ENCODE results near the gene REEP5.
"Not testable (repeated sequence)": the region's sequence is repeated elsewhere in the genome, so short reads cannot be mapped to it uniquely, and the experiment has no call there.

REEP5 gene

DNA sequence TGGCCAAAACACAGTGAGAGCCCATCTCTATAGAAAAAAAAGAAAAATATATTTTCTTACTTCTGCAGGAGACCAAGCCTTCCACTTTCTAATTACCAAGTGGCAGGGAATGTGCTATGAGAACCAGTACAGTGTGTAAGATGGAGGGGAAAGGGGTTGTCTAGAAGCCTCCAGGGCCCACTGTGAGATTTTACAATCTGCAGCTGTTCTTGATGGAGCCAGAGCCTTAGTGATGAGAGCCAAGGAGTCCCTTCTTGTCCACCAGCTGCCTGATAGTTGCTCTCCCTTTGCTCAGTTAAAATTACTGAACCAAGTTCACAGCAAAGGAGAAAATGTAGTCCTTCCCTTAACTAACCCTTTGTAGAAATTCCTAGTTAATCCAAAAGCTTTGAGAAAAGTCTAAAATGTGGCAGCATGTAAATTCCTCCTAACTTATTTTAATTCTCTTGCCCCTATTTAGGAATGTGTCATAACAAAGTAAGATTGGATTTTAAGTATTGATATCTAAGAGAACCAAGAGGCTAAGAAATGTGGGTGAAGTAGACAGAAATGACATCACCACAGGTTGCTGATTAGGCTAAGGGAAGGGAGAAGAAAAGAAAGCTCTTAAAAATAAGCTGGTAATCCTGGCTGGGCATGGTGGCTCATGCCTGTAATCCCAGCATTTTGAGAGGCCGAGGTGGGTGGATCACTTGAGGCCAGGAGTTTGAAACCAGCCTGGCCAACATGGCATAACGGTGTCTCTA, 41.6 kb downstream of the REEP5 start:
- DNase-seq = no peak

DNA sequence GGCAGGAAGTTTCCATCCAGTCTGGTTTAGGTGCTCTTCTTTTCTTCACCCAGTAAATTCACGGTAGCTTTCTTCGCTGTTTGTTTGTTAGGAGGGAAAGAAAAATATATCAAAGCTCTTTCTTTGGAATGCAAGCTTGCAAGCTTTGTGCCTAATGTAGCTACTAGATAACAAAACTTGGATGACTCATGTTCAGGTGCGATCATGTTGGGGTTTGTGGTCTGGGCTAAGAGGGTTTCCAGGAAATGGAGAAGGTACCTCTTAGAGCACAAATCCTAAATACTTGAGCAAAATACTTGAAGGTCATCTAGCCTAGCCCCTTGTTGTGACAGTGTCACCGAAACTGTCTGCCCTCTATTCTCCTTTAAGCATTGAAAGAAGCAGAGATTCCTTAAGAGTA, 43.3 kb downstream of the REEP5 start:
- DNase-seq = peak; percentile 82

DNA sequence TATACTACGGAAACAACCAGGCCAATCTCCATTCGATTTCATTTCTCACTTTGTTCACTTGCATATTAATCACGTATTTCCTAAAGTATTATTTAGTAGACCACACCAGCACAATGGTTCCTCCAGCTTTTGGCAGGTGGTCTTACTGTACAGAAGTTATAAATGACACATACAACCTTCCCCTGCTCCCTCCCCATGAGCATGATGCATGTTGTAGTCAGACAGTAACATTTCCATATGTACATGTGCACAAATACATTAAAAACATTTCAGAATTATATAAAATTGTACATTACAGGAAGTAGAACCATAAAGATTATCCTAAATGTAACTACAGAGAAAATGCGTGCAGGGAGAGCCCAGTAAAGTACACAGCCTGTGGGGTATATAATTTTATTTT, 43.9 kb downstream of the REEP5 start:
- no peak for DNase-seq

DNA sequence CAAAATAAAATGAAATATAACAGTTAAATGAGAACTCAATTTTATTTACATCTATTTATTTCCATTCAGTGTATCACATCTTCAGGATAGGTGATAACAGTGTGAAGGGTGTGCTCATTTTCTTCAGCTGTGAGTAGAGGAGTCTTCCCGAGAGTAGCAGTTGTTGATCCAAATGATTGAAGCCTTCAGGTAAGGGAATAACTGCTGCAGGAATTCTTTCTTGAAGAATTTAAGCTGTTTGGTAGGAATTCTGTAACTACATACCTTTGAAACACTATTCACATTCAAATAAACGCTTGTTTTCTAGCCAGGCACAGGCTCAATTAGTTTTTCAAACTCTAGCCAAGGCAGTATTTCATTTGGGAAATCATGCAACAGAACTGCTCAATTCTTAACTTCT, 45.7 kb downstream of the REEP5 start:
- no peak for DNase-seq

DNA sequence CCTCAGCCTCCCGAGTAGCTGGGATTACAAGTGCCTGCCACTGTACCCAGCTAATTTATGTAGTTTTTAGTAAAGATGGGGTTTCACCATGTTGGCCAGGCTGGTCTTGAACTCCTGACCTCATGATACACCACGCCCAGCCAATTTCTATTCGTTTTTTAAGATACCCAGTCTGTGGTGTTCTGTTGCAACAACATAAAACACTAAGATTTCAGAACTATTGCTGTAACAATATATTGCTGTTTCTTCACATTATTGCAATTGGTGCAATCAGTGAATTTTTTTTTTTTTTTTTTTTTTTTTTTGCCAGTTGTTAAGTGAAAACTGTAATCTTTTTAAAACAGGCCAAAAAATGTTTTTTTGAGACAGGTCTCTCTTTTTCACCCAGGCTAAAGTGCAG, 51.1 kb downstream of the REEP5 start:
- DNase-seq = no peak

DNA sequence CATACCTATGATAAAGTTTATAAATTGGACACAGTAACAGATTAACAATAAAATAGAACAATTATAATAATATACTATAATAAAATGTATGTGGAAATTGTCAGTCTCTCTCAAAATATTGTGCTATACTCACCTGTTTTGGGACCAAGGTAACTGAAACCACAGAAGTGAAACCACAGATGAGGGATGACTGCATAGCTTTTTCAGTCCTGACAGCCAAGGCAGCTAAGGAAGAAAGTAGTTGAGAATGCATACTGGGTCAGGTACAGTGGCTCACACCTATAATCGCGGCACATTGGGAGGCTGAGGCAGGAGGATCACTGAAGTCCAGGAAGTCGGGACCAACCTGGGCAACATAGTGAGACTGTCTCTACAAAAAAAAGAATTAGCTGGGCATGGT, 52.1 kb downstream of the REEP5 start:
- no peak for DNase-seq

DNA sequence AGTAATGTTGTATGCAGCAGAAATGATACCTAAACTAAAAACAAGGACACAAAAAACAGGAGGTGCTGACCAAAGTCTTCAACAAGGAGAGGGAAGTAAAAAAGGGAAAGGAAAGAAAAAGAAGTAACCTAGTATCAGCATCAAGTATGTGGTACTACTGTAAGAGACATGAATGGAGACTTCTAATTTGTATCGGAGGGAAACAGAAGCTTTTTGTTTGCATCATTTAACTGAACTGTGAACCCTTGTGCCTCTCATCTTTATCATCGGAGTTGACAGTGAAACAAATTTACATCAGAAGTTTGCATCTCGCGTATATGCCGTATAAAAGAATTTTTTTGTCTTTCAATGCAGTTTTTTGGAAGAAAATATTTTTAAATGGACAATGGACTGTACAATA, 54.6 kb downstream of the REEP5 start:
- DNase-seq = no peak

DNA sequence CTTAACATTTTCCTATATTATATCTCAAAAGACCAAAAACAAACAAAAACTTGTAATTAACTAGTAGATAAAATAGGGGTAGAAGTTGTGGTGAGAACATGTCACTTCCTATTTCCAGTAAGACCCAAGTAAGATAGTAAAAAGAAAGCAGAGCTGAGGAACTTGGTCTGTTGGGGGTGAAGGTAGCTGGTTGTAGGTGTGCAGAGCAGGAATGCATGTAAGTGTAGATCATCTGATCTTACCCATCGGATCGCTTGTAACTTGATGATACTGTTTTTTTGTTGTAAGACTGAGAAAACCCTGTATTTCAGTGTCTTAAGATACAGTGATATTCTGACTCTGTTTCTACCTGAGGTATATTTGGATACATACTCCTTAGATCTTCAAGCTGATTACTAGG, 55.3 kb downstream of the REEP5 start:
- DNase-seq = no peak

DNA sequence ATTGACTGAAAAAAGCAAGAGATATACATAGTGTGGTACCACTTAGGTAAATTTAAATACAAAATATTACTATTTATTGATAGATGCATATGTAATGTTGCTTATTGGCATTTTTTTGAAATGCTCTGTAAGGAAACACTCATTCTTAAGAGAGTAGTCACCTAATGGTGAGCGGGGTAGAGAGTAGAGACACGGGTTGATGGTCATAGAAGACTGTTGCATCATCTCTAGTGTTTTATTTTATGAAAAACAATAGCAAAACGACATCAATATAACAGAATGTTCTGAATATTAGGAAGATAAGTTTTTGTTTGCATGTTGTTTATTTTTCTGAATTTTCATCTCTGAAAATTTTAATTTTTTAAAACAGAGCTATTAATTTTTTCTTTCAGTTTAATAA, 56.9 kb downstream of the REEP5 start:
- DNase-seq = no peak

DNA sequence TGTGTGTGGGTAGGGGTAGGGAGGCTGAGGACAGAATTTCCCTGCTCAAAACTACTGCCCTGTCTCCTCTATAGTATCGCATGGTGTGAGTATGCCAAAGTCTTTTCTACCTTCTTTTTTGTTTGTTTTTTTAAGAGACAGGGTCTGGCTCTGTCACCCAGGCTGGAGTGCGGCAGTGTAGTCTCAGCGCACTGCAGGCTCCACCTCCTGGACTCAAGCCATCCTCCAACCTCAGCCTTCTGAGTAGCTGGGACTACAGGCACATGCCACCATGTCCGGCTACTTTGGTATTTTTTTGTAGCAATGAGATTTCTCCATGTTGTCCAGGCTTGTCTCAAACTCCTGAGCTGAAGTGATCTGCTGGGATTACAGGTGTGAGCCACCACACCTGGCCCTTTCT, 58.5 kb downstream of the REEP5 start:
- DNase-seq = no peak

DNA sequence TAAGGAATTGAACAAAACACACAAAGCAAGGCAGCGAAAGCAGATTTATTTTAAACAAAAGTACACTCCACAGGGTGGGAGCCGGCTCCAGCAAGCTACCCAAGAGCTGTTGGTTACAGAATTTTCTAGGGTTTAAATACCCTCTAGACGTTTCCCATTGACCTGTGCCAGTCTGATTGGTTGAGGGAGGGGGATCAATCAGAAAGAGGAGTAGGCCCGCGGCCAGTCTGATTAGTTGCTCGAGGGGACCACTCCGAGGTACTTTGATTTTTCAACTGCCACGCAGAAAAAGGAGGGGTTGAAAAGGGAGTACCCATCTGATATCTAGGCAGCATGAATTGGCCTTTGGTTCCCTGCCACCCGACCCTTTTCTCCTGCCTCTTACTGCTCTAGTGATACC, 59.9 kb downstream of the REEP5 start:
- DNase-seq = no peak

DNA sequence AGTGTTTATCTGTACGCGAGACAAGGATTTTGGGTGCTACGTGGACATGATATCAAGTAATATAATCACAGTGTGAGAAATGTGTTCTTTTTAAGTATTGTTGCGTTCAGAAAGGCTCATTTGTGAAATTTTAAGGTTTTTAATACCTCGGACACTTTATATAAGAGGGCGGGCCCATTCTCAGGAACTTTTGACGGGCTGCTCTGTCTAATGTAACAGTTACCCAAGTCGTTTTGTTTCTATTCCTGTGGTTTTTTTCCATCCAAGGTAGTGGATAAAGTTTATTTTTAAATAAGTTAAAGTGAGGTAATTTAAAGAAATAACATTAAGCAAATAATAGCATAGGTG, 60.4 kb downstream of the REEP5 start:
- no peak for DNase-seq

DNA sequence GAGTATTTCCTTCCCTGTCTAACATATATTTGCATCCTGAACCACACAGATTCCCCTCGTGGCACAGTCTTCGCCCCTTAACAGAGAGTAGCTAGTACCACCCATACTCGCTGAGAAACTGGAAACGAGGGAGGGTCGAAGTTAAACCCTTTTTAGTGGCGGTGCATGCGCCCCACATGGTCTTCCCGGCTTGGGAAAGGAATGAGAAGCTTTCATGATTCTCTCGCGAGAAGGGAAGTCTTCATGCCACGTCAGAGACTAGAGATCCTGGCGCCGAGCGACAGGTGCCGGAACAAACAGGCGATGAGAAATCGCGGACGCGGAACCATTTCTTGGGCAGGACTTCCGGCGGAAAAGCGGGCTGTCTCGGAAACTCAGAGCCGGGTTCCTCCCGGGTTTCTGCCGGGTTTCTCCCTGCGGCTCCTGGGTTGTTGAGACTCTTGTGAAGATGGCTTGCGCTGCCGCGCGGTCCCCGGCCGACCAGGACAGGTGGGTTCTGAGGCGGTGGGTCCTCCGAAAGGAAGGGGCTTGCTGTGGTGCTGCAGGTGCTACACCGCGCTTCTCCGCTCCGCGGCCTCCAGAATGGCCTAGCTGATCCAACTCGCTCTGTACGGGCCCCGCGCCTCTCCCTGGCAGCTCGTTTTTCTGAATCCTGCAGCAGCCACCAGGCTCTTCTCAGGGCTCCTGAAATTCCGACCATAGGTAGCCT, 60.9 kb downstream of the REEP5 start, which contains the start of gene SRP19:
TSS of gene SRP19 (plus strand) at position 359 of the 709 bp plus-strand sequence. CDS start at position 449, 90 bp downstream.
- peak; percentile 97 for DNase-seq

DNA sequence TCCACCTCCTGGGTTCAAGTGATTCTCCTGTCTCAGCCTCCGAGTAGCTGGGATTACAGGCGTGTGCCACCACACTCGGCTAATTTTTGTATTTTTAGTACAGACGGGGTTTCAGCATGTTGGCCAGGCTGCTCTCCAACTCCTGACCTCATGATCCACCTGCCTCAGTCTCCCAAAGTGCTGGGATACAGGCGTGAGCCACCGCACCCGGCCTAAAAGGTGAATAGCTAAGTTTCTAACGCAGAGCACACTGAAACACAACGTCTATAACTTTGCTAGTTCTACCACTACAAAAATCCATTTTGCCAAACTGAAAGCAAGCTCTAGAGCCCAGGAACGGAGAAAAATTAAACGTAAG, 61.5 kb downstream of the REEP5 start:
- not testable (repeated sequence) for DNase-seq

DNA sequence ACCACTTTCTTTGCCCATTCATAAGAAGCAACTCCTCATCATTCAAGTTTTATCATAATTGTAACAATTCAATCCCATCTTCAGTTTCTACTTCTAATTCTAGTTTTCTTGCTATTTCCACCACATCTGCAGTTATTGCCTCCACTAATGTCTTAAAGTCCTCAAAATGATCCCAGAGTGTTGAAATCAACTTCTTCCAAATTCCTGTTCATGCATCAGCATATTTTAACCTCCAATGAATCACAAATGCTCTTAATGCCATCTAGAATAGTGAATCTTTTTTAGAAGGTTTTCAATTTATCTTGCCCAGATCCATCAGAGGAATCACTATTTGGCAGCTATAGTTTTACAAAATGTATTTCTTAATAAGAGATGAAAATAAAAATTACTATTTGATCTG, 64.2 kb downstream of the REEP5 start:
- no peak for DNase-seq

DNA sequence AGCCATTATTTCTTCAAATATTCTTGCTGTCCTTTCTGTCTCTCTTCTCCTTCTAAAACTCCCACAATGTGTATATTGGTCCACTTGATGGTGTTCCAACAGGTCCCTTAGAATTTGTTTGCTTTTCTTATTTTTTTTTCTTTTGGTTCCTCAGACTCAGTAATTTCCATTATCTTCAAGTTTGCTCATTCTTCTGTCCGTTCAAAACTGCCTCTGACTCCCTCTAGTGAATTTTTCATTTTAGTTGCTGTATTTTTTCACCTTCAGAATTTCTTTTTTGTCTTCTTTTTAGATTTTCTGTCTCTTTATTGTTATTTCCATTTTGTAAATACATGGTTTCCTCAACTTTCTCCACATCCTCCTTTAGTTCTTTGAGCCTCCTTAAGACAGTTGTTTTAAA, 67.4 kb downstream of the REEP5 start:
- no peak for DNase-seq

DNA sequence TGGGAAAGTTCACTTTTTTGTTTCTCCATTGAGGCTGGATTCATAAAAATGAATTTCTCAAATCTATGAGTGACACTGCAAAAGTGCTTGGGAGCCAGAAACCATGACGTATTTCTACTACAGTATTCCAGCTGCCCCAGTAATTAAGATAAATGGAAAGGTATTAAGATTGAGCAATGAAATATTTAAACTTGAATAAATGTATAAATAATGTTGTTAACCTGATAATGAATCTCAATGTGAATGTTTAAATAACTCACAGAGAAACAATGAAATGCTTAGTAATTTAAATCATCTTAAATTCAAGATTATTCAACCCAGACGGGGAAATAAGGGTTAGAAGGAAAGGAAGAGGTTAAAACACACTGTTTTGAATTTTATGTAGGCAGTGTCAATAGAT, 72.1 kb downstream of the REEP5 start:
- DNase-seq = no peak

DNA sequence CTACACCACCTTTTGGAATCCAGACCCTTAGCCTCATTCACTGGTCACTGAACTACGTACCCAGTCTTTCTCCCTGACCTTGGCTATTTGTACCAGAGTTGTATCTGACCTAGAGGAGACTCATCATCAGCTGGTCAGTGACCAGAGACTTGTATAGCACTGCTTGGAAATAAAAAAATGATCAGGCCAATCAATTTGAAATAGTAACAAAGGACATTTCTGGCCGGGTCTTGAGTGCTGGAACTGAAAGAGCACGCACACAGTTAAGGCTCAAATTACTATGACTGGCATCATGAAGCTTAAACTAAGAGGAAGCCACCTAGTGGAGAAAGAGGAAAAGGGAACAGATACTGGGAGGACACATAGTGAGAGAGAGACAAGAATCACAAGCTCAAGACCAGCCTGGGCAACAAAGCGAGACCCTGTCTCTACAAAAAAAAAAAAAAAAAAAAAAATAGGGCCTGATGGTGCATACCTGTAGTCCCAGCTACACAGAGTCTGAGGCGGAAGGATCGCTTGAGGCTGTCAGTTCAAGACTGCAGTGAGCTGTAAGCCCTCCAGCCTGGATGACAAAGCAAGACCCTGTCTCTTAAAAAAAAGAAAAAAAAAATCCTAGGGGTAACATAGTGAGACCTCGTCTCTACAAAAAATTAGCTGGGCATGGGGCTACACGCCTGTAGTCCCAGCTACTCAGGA, 73.8 kb downstream of the REEP5 start:
- no peak for DNase-seq

DNA sequence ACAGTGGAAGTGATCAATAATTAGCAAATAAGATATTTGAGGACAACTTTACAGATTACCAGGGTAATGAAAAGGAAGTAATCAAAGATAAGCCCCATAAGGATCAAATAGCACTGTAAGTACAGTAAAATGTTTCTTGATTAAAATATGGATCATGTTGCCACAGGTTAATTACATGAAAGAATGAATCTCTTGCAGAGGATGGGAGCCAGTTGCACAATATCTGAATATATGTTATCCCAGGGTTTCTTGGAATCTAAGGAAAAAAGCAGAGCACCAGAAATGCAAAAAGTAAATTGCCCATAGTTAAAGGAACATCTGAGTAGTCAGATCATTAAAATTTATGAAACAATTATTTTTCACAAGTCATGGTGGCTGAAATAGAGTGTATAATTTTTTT, 74.7 kb downstream of the REEP5 start:
- no peak for DNase-seq

DNA sequence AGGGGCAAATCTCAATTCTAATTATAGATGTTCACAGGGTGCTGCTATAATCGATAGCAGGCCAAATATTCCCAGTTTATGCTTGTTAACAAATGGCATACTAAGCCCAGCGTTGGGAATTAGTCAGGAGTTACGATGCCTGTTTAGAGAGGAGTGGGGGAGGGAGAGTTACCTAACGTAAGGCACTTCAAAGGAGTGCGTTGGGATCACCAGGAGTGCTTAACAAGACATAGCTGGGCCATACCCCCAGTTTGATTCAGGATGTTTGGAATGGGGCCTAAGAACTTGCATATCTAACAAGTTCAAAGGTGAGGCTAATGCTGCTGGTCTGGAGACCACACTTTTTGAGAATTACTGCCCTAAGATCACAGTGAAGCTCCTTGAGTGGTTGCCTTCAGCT, 75.5 kb downstream of the REEP5 start:
- no peak for DNase-seq

DNA sequence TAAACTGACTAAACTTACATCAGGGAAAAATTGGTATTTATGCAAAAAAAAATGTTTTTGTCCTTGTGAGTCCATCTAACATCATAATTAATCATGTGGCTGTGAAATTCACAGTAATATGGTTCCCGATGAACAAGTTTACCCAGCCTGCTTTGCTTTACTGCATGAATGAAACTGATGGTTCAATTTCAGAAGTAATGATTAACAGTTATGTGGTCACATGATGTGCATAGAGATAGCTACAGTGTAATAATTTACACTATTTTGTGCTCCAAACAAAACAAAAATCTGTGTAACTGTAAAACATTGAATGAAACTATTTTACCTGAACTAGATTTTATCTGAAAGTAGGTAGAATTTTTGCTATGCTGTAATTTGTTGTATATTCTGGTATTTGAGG, 77.5 kb downstream of the REEP5 start:
- no peak for DNase-seq

DNA sequence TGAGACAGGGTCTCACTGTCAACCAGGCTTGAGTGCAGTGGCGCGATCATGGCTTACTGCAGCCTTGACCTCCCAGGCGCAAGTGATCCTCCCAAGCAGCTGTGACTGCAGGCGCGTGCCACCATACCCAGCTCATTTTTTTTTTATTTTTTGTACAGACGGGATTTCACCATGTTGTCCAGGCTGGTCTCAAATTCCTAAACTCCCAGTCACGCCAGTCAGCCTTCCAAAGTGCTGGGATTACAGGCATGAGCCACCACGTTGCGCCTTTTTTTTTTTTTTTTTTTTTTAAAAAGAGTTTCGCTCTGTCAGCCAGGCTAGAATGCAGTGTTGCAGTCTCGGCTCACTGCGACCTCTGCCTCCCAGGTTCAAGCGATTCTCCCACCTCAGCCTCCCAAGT, 88.1 kb downstream of the REEP5 start:
- DNase-seq = no peak

DNA sequence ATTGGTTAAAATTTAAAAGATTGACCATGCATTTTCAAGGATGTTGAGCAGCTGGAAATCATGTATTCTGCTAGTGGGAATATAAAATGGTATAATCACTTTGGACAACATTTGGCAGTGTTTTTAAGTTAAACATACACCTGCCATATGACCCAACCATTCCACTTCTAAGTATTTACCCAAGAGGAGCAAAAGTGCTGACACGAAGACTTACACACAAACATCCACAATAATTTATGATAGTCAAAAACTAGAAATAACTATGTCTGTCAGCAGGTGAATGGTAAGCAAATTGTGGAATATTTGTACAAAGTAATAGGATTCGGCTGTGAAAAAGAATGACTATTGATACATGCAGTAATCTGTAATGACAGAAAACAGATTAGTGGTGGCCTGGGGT, 91.6 kb downstream of the REEP5 start:
- DNase-seq = no peak

Data from activated effector memory CD4-positive, alpha-beta T cell treated with anti-CD3 and anti-CD28 coated beads, Interleukin-2, amount 50 U/mL, for 16 hours (primary cell).